Measurements from ENCODE around the gene XDH.

The XDH gene

DNA sequence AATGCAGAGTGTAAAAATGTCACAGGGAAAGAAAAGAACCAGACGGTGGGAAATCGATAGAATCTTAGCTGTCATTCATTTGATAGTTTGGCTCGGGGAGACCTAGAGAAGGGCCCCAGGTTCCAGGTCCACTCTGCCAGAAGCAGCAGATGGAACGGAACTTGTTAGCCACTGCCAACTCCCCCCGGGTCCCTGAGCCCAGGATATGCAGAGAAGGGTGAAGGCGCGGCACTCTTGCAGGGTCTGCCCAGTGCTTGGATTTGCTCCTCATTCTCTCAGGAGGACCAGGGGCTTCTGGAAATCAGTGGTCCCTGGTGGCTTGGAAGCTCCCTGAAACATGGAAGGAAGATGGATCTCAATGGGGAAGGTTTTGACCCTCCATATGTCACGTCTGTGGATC lies 11.6 kb upstream of the XDH start:
- Histone ChIP-seq H3K9ac (ENCODE audit: low read length) (no peak overlapping the region), H3K9me3 (ENCODE audit: control insufficient read depth, low read depth, low read length) (no peaks in the 10 kb centered on the region), H3K4me3 (ENCODE audit: low read length) (no peak overlapping the region), H3K4me1 (ENCODE audit: control insufficient read depth, low read depth, low read length) (no peaks in the 10 kb centered on the region), H3K27me3 (ENCODE audit: control insufficient read depth, insufficient read depth, low read length) (no peaks in the 10 kb centered on the region), H3K27ac (ENCODE audit: low read length) (no peak overlapping the region), H3K36me3 (ENCODE audit: control insufficient read depth, low read depth, low read length) (no peaks in the 10 kb centered on the region)

DNA sequence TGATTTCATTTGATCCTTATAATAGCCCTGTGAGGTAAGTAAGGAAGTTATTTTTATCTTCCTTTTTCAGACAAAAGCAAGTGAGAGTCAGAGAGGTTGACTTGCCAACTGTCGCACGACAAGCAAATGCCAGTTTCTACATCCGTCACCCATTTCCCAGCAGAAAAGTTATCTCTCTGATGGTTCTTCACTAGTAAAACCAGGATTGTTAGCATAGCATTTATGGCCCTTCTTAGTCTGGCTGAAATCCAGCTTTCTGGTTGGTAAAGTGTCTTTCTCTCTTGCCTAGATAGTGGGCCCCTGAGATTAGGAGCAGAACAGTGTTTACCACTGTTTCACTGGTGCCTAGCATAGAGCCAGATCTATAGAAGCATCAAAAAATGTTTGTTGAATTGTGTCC lies 7.1 kb upstream of the XDH start:
- no peak overlapping the region for H3K27ac ChIP-seq (ENCODE audit: low read length)
- no peaks in the 10 kb centered on the region for H3K4me1 ChIP-seq (ENCODE audit: control insufficient read depth, low read depth, low read length)

DNA sequence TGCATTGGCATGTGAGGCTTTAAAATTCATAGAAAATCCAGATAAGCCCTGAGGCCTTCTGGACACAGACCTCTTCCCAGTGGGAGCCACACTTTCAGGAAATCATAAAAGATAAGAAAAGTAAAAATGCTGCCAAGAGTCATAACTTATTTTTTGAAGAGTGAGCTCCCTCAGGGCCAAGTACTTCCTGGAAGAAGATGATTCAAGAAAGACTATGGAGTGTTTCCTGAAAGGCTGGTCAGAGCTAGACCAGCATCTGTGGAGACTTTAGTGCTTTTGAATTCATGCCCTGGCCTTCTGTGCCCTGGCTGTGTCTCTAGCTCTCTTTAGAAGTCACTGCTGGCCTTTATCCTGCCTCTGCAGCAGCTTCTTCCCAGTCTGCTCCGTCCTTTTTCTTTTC lies 6.4 kb upstream of the XDH start:
- H3K9me3 ChIP-seq (ENCODE audit: control insufficient read depth, low read depth, low read length), result no peaks in the 10 kb centered on the region
- H3K9ac ChIP-seq (ENCODE audit: low read length), result no peak overlapping the region
- no peak overlapping the region for H3K4me3 ChIP-seq (ENCODE audit: low read length)
- H3K4me1 ChIP-seq (ENCODE audit: control insufficient read depth, low read depth, low read length), result no peaks in the 10 kb centered on the region
- no peaks in the 10 kb centered on the region for H3K27me3 ChIP-seq (ENCODE audit: control insufficient read depth, insufficient read depth, low read length)
- H3K36me3 ChIP-seq (ENCODE audit: control insufficient read depth, low read depth, low read length), result no peaks in the 10 kb centered on the region
- H3K27ac ChIP-seq (ENCODE audit: low read length), result no peak overlapping the region

More for the DNA sequence above, 7.1 kb upstream of the XDH start:
- no peaks in the 10 kb centered on the region for H3K36me3 ChIP-seq (ENCODE audit: control insufficient read depth, low read depth, low read length)
- no peak overlapping the region for H3K9ac ChIP-seq (ENCODE audit: low read length)
- H3K27me3 ChIP-seq (ENCODE audit: control insufficient read depth, insufficient read depth, low read length), result no peaks in the 10 kb centered on the region
- H3K4me3 ChIP-seq (ENCODE audit: low read length), result no peak overlapping the region
- no peaks in the 10 kb centered on the region for H3K9me3 ChIP-seq (ENCODE audit: control insufficient read depth, low read depth, low read length)

DNA sequence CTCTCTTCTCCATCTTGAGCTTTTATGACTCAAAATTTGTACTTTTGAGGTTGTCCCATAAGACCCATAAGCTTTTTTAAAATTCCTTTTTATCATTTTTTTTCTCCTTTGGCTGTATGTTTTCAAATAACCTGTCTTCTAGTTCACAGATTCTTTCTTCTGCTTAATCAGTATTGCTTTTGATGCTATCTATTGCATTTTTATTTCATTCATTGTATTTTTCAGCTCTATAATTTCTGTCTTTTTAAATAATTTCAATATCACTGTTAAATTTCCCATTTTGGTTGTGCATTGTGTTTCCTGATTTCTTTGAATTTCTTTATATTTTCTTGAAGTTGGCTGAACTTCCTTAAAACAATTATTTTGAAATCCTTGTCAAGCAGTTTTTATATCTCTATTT lies 4.8 kb upstream of the XDH start:
- Histone ChIP-seq H3K4me1 (ENCODE audit: control insufficient read depth, low read depth, low read length) (no peaks in the 10 kb centered on the region), H3K27ac (ENCODE audit: low read length) (no peak overlapping the region), H3K9me3 (ENCODE audit: control insufficient read depth, low read depth, low read length) (no peaks in the 10 kb centered on the region), H3K27me3 (ENCODE audit: control insufficient read depth, insufficient read depth, low read length) (no peaks in the 10 kb centered on the region), H3K4me3 (ENCODE audit: low read length) (no peak overlapping the region), H3K36me3 (ENCODE audit: control insufficient read depth, low read depth, low read length) (no peaks in the 10 kb centered on the region), H3K9ac (ENCODE audit: low read length) (no peak overlapping the region)

DNA sequence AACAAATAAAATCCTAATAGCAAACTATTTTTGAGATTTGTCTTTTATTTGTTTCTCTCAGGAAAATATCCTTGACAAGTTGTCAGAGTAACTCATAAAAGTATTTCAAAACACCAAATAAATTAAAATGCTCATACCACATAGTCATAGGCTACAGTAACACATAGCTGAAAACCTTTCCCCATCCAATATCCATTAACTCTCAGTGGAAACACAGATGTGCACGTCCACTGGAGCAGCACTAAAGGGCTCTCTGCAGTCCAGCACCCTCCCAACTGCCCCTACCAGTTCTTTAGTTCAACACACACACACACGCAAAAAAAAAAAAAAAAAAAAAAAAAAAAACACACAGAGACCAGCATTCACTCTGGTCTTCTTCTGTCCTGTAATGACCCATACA lies 879 bp upstream of the XDH start:
- H3K27me3 ChIP-seq (ENCODE audit: control insufficient read depth, insufficient read depth, low read length), result no peaks in the 10 kb centered on the region
- no peak overlapping the region for H3K9ac ChIP-seq (ENCODE audit: low read length)
- H3K36me3 ChIP-seq (ENCODE audit: control insufficient read depth, low read depth, low read length), result no peaks in the 10 kb centered on the region
- H3K4me1 ChIP-seq (ENCODE audit: control insufficient read depth, low read depth, low read length), result no peaks in the 10 kb centered on the region
- no peak overlapping the region for H3K4me3 ChIP-seq (ENCODE audit: low read length)
- no peak overlapping the region for H3K27ac ChIP-seq (ENCODE audit: low read length)
- H3K9me3 ChIP-seq (ENCODE audit: control insufficient read depth, low read depth, low read length), result no peaks in the 10 kb centered on the region

DNA sequence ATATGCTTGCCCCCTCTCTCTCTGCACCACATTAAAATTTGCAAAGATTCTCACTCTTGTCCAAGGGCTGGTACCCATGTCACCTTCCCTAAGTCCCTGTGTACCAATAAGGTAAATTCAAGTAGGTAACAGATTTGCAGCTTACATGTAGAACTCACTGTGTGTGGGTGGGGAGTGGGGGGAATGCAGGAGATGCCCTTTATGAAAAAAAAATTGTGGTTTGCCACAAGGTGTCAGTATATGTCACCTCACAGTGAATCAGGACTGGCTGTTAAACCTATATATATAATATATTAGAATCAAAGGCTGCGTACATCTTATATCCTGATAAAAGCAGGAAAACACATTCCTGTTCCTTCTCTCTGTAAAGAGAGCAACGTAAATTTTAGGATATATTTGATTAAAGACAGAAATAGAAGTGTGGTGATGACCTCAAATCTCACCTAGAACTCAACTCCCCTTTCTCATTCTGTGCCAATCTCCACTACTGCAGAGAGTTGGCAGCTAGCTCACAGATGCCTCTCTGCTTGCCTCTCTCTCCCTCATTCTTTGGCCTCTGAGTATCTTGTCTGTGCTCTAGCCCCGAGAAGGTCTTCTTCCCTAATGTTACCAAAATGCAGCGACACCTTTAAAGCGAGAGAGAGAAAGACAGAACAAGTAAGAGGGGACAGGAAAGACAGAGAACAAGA lies 536 bp downstream of the XDH start:
- Histone ChIP-seq H3K27me3 (ENCODE audit: control insufficient read depth, insufficient read depth, low read length) (no peaks in the 10 kb centered on the region), H3K36me3 (ENCODE audit: control insufficient read depth, low read depth, low read length) (no peaks in the 10 kb centered on the region), H3K4me1 (ENCODE audit: control insufficient read depth, low read depth, low read length) (no peaks in the 10 kb centered on the region), H3K9me3 (ENCODE audit: control insufficient read depth, low read depth, low read length) (no peaks in the 10 kb centered on the region), H3K27ac (ENCODE audit: low read length) (no peak overlapping the region), H3K9ac (ENCODE audit: low read length) (no peak overlapping the region), H3K4me3 (ENCODE audit: low read length) (no peak overlapping the region)

DNA sequence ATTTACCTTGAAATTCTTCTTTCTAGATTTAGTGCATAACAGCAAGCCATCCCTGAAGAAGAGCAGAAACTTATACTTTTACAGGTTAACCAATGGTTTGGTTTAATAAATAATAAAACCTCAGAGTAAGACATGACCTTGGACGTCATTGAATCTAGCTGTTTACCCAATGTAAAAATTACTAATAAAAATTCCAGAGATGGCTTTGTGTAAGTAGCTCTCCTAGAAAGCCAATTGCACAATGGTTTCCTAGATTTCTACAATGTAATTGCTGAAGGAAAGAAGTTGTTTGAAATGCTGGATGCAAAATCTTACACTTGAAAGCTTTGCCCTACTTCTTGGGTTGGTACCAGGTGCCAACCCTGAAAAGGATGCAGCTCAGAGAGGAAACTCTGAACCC lies 1.5 kb downstream of the XDH start:
- Histone ChIP-seq H3K9me3 (ENCODE audit: control insufficient read depth, low read depth, low read length) (no peaks in the 10 kb centered on the region), H3K27me3 (ENCODE audit: control insufficient read depth, insufficient read depth, low read length) (no peaks in the 10 kb centered on the region), H3K4me1 (ENCODE audit: control insufficient read depth, low read depth, low read length) (no peaks in the 10 kb centered on the region), H3K4me3 (ENCODE audit: low read length) (no peak overlapping the region), H3K36me3 (ENCODE audit: control insufficient read depth, low read depth, low read length) (no peaks in the 10 kb centered on the region), H3K9ac (ENCODE audit: low read length) (no peak overlapping the region), H3K27ac (ENCODE audit: low read length) (no peak overlapping the region)

DNA sequence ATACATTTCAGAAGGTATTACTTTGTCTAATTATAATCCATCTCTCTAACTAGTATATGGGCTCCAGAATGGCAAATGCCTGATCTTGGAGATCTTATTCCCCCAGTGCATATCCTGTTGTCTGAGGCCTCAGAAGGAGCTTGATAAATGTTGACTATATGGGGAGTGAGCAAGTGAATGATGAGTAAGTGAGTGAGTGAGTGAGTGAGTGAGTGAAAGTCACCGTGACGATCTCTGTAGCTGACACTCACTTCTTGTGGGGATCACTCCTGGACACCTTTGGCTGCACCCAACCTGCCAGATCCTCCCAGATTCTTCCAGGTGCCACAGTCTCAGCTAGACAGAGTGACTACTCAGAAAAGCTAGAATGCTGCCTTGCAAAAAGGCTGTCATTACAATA lies 2.8 kb downstream of the XDH start:
- H3K27me3 ChIP-seq (ENCODE audit: control insufficient read depth, insufficient read depth, low read length), result no peaks in the 10 kb centered on the region
- no peaks in the 10 kb centered on the region for H3K9me3 ChIP-seq (ENCODE audit: control insufficient read depth, low read depth, low read length)
- no peak overlapping the region for H3K4me3 ChIP-seq (ENCODE audit: low read length)
- no peaks in the 10 kb centered on the region for H3K36me3 ChIP-seq (ENCODE audit: control insufficient read depth, low read depth, low read length)
- no peak overlapping the region for H3K9ac ChIP-seq (ENCODE audit: low read length)
- H3K4me1 ChIP-seq (ENCODE audit: control insufficient read depth, low read depth, low read length), result no peaks in the 10 kb centered on the region
- no peak overlapping the region for H3K27ac ChIP-seq (ENCODE audit: low read length)

GRCh38 chr2:31406593-31407385 lies 7.8 kb downstream of the XDH start:
- H3K9me3 ChIP-seq (ENCODE audit: control insufficient read depth, low read depth, low read length), result no peaks in the 10 kb centered on the region
- no peaks in the 10 kb centered on the region for H3K36me3 ChIP-seq (ENCODE audit: control insufficient read depth, low read depth, low read length)
- no peak overlapping the region for H3K27ac ChIP-seq (ENCODE audit: low read length)
- H3K9ac ChIP-seq (ENCODE audit: low read length), result no peak overlapping the region
- no peaks in the 10 kb centered on the region for H3K27me3 ChIP-seq (ENCODE audit: control insufficient read depth, insufficient read depth, low read length)
- no peak overlapping the region for H3K4me3 ChIP-seq (ENCODE audit: low read length)
- H3K4me1 ChIP-seq (ENCODE audit: control insufficient read depth, low read depth, low read length), result peaks cover 8% of the 10 kb centered on the region

DNA sequence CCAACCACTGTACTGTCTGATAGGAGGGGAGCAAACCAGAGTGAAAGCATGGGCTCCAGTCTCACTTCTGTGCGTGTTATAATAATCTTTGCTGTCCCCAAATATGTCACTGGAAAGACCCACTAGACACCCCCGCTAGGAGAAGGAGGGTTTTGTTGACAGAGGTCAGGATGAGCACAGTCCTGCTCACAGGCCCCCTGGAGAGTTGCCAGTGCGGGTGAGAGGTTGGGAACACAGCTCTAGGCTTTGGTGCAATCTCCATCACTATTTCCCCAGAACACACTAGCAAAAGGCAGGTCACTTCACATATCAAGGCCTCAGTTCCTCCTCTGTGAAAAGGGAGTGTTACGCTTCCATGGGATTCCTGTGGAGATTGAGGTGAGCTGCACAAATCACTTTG lies 9.7 kb downstream of the XDH start:
- no peaks in the 10 kb centered on the region for H3K9me3 ChIP-seq (ENCODE audit: control insufficient read depth, low read depth, low read length)

GRCh38 chr2:31404302-31404701 lies 10.2 kb downstream of the XDH start:
- Histone ChIP-seq H3K27ac (ENCODE audit: low read length) (no peak overlapping the region), H3K4me1 (ENCODE audit: control insufficient read depth, low read depth, low read length) (peaks cover 14% of the 10 kb centered on the region), H3K4me3 (ENCODE audit: low read length) (no peak overlapping the region), H3K9ac (ENCODE audit: low read length) (no peak overlapping the region), H3K9me3 (ENCODE audit: control insufficient read depth, low read depth, low read length) (no peaks in the 10 kb centered on the region), H3K27me3 (ENCODE audit: control insufficient read depth, insufficient read depth, low read length) (no peaks in the 10 kb centered on the region), H3K36me3 (ENCODE audit: control insufficient read depth, low read depth, low read length) (no peaks in the 10 kb centered on the region)

More for the DNA sequence above, 9.7 kb downstream of the XDH start:
- H3K27me3 ChIP-seq (ENCODE audit: control insufficient read depth, insufficient read depth, low read length), result no peaks in the 10 kb centered on the region
- no peak overlapping the region for H3K9ac ChIP-seq (ENCODE audit: low read length)
- H3K36me3 ChIP-seq (ENCODE audit: control insufficient read depth, low read depth, low read length), result no peaks in the 10 kb centered on the region
- H3K4me3 ChIP-seq (ENCODE audit: low read length), result no peak overlapping the region
- peaks cover 14% of the 10 kb centered on the region for H3K4me1 ChIP-seq (ENCODE audit: control insufficient read depth, low read depth, low read length)
- no peak overlapping the region for H3K27ac ChIP-seq (ENCODE audit: low read length)

DNA sequence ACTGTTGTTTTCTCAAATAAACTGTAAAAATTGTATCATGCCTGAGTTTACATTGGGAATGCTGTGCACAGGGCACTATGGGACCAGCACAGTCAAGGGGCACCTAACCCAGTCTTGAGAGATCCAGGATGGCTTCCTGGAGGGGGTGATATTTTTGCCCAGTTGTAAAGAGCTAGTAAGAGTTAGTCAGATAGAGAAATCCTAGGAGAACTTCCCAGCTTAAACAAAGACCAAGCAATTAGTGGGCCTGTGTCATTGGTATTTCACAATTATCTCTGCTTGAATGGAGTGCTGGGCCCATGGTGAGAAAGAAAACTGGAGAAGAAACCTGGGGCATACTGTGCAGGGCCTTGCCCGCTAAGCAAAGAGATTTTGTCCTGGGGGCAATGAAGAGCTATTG lies 12.2 kb downstream of the XDH start:
- Histone ChIP-seq H3K4me3 (ENCODE audit: low read length) (no peak overlapping the region), H3K27me3 (ENCODE audit: control insufficient read depth, insufficient read depth, low read length) (no peaks in the 10 kb centered on the region), H3K4me1 (ENCODE audit: control insufficient read depth, low read depth, low read length) (peaks cover 14% of the 10 kb centered on the region), H3K9ac (ENCODE audit: low read length) (no peak overlapping the region), H3K36me3 (ENCODE audit: control insufficient read depth, low read depth, low read length) (no peaks in the 10 kb centered on the region), H3K27ac (ENCODE audit: low read length) (no peak overlapping the region), H3K9me3 (ENCODE audit: control insufficient read depth, low read depth, low read length) (no peaks in the 10 kb centered on the region)

Data from iPS-18a (cell line).